Endothelial cell (in vitro differentiated cells): Measurements from ENCODE around the gene KCNAB1. TPM values are rescaled to one million over a fixed set of nuclear protein-coding genes. Genes with fewer than 3 reads are reported as not detected.

Experiments used
- DNase-seq: peaks from one replicate; pipeline ENCODE4 v3.0.0; 2021; ENCODE audit warnings: low spot score
- H3K27ac Mint-ChIP-seq: one replicate; pipeline ENCODE4 v1.8.0; 2021; ENCODE audit warnings: mixed read lengths, inconsistent platforms; ENCODE audit not compliant: unreplicated experiment
- H3K27me3 Mint-ChIP-seq: one replicate; pipeline ENCODE4 v1.8.0; 2021; ENCODE audit warnings: mild to moderate bottlenecking, moderate library complexity, mixed read lengths, inconsistent platforms; ENCODE audit not compliant: unreplicated experiment
- H3K36me3 Mint-ChIP-seq: one replicate; pipeline ENCODE4 v1.8.0; 2021; ENCODE audit warnings: mild to moderate bottlenecking, low read depth, mixed read lengths, inconsistent platforms; ENCODE audit not compliant: unreplicated experiment
- H3K4me1 Mint-ChIP-seq: one replicate; pipeline ENCODE4 v1.8.0; 2021; ENCODE audit warnings: mild to moderate bottlenecking, mixed read lengths, inconsistent platforms; ENCODE audit not compliant: unreplicated experiment
- H3K4me3 Mint-ChIP-seq: one replicate; pipeline ENCODE4 v1.8.0; 2021; ENCODE audit warnings: mild to moderate bottlenecking, mixed read lengths, inconsistent platforms; ENCODE audit not compliant: unreplicated experiment
- H3K9me3 Mint-ChIP-seq: one replicate; pipeline ENCODE4 v1.8.0; 2021; ENCODE audit warnings: mixed read lengths, inconsistent platforms; ENCODE audit not compliant: unreplicated experiment
- CTCF ChIP-seq: fragments of 200-600 bp; sonication (generic); IDR thresholded peaks from one replicate; pipeline ENCODE4 v1.5.0; 2021; ENCODE audit warnings: antibody characterized with exemption; ENCODE audit not compliant: unreplicated experiment
- total RNA-seq: library from RNA; stranded (reverse); fragmentation: NEBNext Ultra II Directional; extraction: Animal tissue kit (Norgen Biotek cat#: 25700); gene quantifications from one replicate; pipeline ENCODE4 v1.2.1, GENCODE V29; 2021; ENCODE audit not compliant: unreplicated experiment

KCNAB1 gene
- total RNA-seq, 1 donor from 2014 or later: not detected

- Mint-ChIP-seq H3K27me3 (no peaks in the 10 kb centered on the region), H3K4me3 (no peak overlapping the region), H3K4me1 (peaks cover 25% of the 10 kb centered on the region), H3K27ac (no peak overlapping the region), H3K9me3 (no peaks in the 10 kb centered on the region), H3K36me3 (no peaks in the 10 kb centered on the region)
- no peak for TF ChIP-seq CTCF
- DNase-seq: no peak
These were observed 325.0 kb downstream of the KCNAB1 start for GRCh38 chr3:156445117-156446090.

- Mint-ChIP-seq H3K4me3 (no peak overlapping the region), H3K4me1 (peaks cover 12% of the 10 kb centered on the region), H3K27ac (no peak overlapping the region), H3K9me3 (no peaks in the 10 kb centered on the region), H3K27me3 (no peaks in the 10 kb centered on the region), H3K36me3 (no peaks in the 10 kb centered on the region)
- peak; percentile 40 for TF ChIP-seq CTCF
- peak; percentile 34 for DNase-seq
These were observed 327.9 kb downstream of the KCNAB1 start for GRCh38 chr3:156448300-156448699.

GRCh38 chr3:156449710-156450574, 329.6 kb downstream of the KCNAB1 start:
- peak; percentile 68 for TF ChIP-seq CTCF
- H3K4me1 Mint-ChIP-seq: no peaks in the 10 kb centered on the region
- H3K36me3 Mint-ChIP-seq: no peaks in the 10 kb centered on the region
- no peak overlapping the region for H3K27ac Mint-ChIP-seq
- H3K27me3 Mint-ChIP-seq: no peaks in the 10 kb centered on the region
- DNase-seq: peak; percentile 20
- no peak overlapping the region for H3K4me3 Mint-ChIP-seq
- H3K9me3 Mint-ChIP-seq: no peaks in the 10 kb centered on the region

- TF ChIP-seq CTCF: no peak
- Mint-ChIP-seq H3K27ac (no peak overlapping the region), H3K27me3 (no peaks in the 10 kb centered on the region), H3K4me1 (peaks cover 3% of the 10 kb centered on the region), H3K4me3 (no peak overlapping the region), H3K9me3 (no peaks in the 10 kb centered on the region), H3K36me3 (no peaks in the 10 kb centered on the region)
- no peak for DNase-seq
These were observed 335.5 kb downstream of the KCNAB1 start for GRCh38 chr3:156455839-156456238.
